HG03432 (cell line): ENCODE data around the gene MRGPRD.

Experiments
- ATAC-seq: cut with Tn5 transposase; IDR thresholded peaks from one replicate; pipeline ENCODE4 v1.9.1; 2021; ENCODE audit warnings: mild to moderate bottlenecking, moderate library complexity; ENCODE audit not compliant: unreplicated experiment

The MRGPRD gene

DNA sequence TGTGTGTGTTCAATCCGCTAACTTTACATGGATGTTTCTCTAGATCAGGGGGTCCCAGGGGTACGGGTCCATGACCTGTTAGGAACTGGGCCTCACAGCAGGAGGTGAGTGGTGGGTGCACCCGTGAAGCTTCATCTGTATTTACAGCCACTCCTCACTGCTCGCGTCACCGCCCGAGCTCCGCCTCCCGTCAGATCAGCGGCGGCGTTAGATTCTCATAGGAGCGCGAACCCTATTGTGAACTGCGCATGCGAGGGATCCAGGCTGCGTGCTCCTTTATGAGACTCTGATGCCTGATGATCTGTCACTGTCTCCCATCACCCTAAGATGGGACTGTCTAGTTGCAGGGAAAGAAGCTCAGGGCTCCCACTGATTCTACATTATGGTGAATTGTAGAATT, 31.9 kb downstream of the MRGPRD start:
- ATAC-seq = no peak

- ATAC-seq = no peak
These were observed 32.3 kb downstream of the MRGPRD start for GRCh38 chr11:68948496-68948895.

DNA sequence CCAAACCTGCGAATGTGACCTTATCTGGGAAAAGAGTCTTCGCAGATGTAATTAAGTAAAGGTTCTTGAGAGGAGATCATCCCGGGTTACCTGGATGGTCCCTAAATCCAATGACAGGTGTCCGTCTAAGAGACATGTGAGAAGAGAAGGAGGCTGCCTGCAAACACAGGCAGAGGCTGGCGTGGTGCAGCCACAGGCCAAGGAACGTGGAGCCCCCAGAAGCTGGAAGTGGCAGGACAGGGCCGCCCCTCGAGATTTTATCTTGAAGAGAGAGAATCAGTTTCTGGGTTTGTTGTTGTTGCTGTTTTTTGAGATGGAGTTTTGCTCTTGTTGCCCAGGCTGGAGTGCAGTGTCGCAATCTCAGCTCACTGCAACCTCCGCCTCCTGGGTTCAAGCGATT, 33.6 kb downstream of the MRGPRD start:
- ATAC-seq = no peak

DNA sequence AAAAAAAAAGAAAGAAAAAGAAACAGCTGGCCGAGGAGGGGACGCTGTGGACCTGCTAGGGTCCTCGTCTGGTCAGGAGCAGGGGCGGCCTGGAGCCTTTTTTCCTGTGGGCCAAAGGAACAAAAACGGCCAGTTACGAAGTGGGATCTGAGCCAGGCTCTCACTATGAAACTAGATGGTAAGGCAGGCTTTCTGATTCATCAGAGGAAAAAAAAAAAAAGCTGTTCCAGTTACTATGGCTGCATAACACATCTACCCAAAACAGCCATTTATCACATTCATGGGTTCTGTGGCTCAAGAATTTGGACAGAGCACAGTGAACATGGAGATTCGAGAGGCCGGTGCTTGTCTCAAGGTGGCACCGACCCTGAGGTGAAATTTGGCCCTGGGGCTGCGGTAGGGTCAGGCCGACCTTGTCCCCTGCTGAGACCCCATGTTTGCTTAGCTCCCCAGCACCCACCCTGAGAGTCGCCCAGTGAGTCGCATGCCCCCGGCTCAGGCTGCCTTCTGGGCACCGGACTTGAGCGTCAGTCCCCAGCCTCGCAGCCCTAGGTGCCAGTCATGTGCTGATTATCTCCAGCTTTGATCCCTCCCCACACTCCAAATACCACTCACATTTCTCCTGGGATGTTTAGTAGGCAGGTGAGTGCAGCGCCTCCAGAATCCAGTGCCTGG, 34.2 kb downstream of the MRGPRD start:
- ATAC-seq = no peak

GRCh38 chr11:68942751-68943271, 38.0 kb downstream of the MRGPRD start:
- no peak for ATAC-seq

DNA sequence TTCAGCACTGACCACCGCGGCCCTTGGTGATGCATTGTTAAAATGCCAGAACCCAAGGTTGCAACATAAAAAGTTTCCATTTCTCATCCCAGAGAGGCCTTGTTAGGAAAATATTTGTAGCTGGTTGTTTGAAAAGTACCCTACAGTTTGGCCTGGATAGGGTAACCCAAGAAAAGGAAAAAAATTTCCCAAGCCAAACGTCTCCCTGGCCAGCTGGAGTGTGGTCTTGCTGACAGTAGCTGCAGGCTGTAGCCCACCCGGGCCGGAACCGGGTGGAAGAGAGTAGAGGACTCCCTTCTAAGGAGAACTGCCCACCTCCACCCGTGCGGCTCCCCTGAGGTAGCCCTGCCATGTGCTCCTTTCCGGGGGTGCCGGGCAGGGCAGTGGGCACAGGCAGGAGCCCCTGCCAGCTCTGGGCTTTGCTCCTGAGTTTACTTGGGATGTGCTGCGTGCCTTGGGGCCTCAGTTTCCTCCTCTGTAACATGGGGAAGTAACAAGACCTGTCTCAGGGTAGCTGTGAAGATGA, 38.6 kb downstream of the MRGPRD start:
- no peak for ATAC-seq

DNA sequence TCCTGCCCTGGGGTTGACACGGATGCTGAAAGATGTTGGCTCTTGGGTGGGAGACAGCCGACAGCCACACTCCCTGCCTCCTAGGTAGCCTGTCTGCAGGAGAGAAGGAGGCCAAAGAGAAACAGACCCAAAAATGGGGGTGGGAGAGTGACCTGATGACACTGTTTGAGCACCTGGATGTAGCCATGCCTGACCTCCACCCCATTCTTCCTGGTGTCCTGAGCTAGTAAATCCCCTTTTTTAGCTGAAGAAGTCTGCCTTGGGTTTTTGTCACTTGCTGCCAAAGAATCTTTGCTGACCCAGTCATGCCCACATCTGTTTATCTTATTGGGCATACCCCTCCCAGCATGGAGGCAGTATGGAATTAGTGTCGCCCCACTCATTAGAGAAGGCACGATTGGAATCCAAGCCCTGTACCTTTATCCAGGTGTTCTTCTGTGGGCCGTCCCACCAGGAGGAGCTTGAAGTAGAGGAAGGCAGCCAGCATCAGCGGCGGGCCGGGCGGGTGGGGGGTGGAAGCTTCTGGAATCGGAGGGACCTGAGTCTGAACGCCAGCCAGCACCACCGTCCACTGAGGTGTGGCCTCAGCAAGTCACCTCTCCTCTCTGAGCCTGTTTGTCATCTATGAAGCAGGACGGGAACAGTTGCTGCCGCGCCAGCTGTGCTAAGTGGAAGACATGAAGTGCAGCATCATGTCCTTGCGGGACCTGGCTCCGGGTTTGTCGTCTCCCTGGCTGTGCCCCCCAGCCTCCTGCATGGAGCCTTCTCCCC, 39.3 kb downstream of the MRGPRD start:
- no peak for ATAC-seq

DNA sequence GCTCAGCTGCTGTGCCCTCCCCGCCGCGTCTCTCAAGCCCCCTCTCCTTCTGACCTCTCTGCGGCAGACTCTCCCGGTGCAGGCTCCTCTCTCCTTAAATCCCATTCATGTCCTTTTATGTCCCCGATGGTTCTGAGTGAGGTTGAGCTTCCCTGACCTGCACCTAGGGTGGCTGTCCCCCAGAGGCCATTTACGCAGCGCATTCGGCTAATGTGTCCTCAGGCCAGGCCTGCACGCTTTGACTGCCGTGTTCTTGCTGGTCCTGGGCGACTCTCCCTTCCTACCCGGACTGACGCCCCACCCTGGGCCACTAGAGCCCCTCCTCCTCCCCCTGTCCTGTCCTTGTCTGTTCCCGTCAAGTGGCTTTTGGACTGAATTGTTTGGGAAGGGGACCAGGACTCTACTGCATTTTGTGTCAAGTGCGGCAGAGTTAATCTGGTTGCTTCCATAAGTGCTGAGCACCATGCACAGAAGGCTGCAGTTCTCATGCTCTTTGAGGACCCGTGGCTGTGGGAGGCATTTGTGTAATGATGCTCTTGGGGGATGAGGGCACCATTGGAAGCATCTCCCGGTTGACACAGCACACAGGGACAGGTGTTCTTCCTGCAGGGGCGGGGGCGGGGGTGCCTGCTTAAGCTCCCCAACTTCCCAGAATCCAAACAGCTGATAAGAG, 40.0 kb downstream of the MRGPRD start:
- no peak for ATAC-seq

GRCh38 chr11:68939583-68940555, 40.9 kb downstream of the MRGPRD start:
- no peak for ATAC-seq

- ATAC-seq = no peak
These were observed 41.8 kb downstream of the MRGPRD start for GRCh38 chr11:68938816-68939582.

DNA sequence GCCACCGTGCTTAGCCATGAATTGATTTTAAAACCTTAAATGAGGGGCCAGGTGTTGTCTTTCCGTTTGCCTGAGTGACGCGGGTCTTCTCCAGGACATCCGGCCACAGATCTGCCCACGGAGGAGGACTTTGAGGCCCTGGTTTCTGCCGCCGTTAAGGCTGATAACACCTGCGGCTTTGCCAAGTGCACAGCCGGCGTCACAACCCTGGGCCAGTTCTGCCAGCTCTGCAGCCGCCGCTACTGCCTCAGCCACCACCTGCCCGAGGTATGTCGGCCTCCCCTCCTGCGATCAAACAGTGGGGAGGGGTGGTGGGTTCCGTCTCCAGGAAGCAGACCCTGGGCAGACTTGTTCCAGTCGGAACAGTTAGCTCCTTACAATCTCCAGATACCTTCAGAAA, 42.7 kb downstream of the MRGPRD start:
- ATAC-seq = no peak

GRCh38 chr11:68936676-68937620, 43.8 kb downstream of the MRGPRD start:
- ATAC-seq = no peak

DNA sequence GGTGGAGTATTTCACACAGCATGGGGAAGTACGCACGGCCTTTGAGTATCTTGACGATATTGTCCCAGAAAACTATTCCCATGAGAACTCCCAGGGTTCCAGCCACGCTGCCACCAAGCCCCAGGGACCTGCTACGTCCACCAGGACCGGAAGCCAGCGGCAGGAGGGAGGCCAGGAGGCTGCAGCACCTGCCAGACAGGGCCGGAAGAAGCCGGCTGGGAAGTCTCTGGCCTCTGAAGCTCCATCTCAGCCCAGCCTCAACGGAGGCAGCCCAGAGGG, 44.5 kb downstream of the MRGPRD start:
- no peak for ATAC-seq

DNA sequence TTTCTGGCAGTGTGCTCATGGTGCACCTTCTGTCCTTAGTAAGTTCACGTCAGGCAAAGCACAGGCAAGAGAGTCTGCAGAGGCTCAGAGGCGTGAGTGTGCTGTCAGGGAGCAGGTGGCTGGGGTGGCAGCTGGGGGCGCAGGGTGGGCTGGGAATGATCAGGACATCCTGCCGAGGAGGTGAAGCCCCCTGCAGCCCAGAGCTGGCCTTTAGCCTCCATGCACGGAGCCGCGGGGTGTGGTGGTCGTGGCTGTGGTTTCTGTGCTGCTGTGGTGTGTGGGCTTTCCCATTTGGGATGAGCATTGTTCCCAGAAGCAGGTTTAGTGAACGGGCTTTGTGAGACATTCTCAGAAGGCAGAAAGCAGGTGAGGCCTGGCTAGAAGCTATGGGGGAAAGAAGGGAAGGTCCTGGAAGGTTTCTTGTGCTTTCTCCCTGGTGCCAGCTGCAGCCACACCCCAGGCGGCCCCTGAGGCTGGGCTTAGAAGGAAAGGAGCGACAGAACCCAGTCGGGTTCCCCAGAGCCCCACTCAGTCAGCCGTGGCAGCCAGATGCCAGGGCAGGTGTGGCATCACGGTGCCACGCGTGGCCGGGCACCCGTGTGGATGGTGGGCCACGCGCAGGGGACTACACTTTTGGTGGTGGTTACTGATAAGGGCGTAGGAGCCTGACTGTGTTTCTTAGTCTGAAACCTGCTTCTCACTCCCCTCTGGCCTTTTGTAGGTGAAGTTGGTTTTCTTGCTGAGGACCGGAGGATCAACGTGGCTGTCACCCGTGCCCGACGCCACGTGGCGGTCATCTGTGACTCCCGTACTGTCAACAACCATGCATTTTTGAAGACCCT, 45.0 kb downstream of the MRGPRD start:
- ATAC-seq = no peak

DNA sequence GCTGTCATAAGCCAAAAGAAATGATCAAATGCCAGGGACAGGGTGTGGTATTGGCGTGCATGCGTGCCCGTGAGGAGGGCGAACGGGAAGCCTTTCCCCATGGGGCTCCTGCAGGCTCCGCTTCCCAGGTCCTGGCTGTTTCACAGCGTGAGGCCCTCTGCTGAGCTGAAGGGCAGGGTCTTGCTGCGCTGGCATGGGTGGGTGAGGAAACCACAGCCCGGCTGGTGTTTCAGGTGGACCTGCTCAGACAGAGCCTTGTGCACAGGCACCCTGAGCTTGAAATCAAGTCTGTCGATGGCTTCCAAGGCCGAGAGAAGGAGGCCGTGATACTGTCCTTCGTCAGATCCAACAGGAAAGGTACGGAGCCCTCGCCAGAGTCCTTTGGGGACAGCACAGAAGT, 45.7 kb downstream of the MRGPRD start:
- no peak for ATAC-seq

- ATAC-seq = no peak
These were observed 46.1 kb downstream of the MRGPRD start for GRCh38 chr11:68934666-68935065.

- ATAC-seq = no peak
These were observed 46.5 kb downstream of the MRGPRD start for GRCh38 chr11:68934321-68934645.
